ENCODE measurements around the gene PHIP. TPM values are rescaled to one million over a fixed set of nuclear protein-coding genes. Genes with fewer than 3 reads are reported as not detected.

The PHIP gene
- total and polyA plus RNA-seq, 9 of the 15 experiments (the other 6 are each of a cell fraction or from before 2014, with no cell fraction given), result 8.1 to 36.3 (median 16.5) TPM

- TF ChIP-seq, protein P1, sequence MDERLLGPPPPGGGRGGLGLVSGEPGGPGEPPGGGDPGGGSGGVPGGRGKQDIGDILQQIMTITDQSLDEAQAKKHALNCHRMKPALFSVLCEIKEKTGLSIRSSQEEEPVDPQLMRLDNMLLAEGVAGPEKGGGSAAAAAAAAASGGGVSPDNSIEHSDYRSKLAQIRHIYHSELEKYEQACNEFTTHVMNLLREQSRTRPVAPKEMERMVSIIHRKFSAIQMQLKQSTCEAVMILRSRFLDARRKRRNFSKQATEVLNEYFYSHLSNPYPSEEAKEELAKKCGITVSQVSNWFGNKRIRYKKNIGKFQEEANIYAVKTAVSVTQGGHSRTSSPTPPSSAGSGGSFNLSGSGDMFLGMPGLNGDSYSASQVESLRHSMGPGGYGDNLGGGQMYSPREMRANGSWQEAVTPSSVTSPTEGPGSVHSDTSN (CRISPR knock-in tag; IDR thresholded peaks at IDR 0.05; ENCODE audit: low read depth), result no peak
- TF ChIP-seq, protein P1 (tag; conservative IDR thresholded peaks at IDR 0.05; ENCODE audit: low read depth), result no peak
Observed at GRCh38 chr6:79076782-79077641, 1.0 kb downstream of the PHIP start (continued).

- Histone ChIP-seq H3K79me2 (ENCODE audit: control insufficient read depth, insufficient read depth, low read length) (peaks cover 79% of the 10 kb centered on the region), H3K4me1 (replicated peaks in 1 of 2; ENCODE audit: control insufficient read depth in 2 of 2, insufficient read depth in 2 of 2, low read length in 2 of 2) (no peaks in the 10 kb centered on the region; a peak in 1 of 5 replicates), H3K27ac (ENCODE audit: extremely low read depth, low read depth, low read length) (peak overlapping the region; percentile 88), H3K4me3 (peak overlapping the region; percentile 83), H3K9me1 (ENCODE audit: control insufficient read depth, insufficient read depth, low read length) (no peaks in the 10 kb centered on the region), H2AFZ (ENCODE audit: low read depth, low read length) (no peak overlapping the region), H3K9me3 (replicated peaks; ENCODE audit: control insufficient read depth, insufficient read depth, low read depth, low read length) (no peaks in the 10 kb centered on the region), H3K4me2 (ENCODE audit: insufficient read depth, low read length) (peak overlapping the region; percentile 69), H3K27me3 (ENCODE audit: control insufficient read depth in 2 of 2, insufficient read depth in 2 of 2, low read length in 2 of 2) (no peaks in the 10 kb centered on the region), H3K9ac (ENCODE audit: insufficient read depth in 1 of 2, low read depth in 2 of 2, low read length in 2 of 2) (peak overlapping the region in 1 of 2 experiments; percentile 79; a peak in 2 of 4 replicates), H4K20me1 (replicated peaks; ENCODE audit: control insufficient read depth, insufficient read depth, low read length) (no peaks in the 10 kb centered on the region), H3K36me3 (ENCODE audit: control insufficient read depth, insufficient read depth, low read length) (peaks cover 30% of the 10 kb centered on the region; the same call in 2 of the 3 replicates)
- TSS peak; percentile 36 for BruUV-seq (replicated peaks)
- ChIA-PET POLR2A (interaction anchor here (0.6 to 2.1 kb wide), 9 partner anchors 8 to 466 kb away, joined by 3 to 8 read pairs (median 3); no protein-coding TSS in a partner anchor), CTCF (ENCODE audit: low intra/inter-chr PET ratio) (no interaction called here)
- 0% methylated on average over 5 of the region's 5 CpGs for WGBS (ENCODE audit: insufficient coverage, low coverage, missing lambda C conversion rate)
- in situ Hi-C loops (cut with MboI) (no loop called here), intact Hi-C loops (cut with micrococcal nuclease) (loop anchor here (5.0 kb wide), 5 partner anchors 156 to 461 kb away; partner anchors contain the start of genes HMGN3, IRAK1BP1 and LCA5)
- peak; percentile 46 for FAIRE-seq
- peak in 1 of 4 experiments; percentile 29 for DNase-seq (ENCODE audit: extremely low read depth in 1 of 4, low spot score in 3 of 4)
- peak; percentile 14 for ATAC-seq
- no peak for TF ChIP-seq ZNF785 (CRISPR knock-in tag; IDR thresholded peaks at IDR 0.05)
- TF ChIP-seq, protein P2, sequence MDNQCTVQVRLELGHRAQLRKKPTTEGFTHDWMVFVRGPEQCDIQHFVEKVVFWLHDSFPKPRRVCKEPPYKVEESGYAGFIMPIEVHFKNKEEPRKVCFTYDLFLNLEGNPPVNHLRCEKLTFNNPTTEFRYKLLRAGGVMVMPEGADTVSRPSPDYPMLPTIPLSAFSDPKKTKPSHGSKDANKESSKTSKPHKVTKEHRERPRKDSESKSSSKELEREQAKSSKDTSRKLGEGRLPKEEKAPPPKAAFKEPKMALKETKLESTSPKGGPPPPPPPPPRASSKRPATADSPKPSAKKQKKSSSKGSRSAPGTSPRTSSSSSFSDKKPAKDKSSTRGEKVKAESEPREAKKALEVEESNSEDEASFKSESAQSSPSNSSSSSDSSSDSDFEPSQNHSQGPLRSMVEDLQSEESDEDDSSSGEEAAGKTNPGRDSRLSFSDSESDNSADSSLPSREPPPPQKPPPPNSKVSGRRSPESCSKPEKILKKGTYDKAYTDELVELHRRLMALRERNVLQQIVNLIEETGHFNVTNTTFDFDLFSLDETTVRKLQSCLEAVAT (IDR thresholded peaks at IDR 0.05), result 0 out of 4 replicates have a peak, but pooled peaks of 1 of the 2 experiments have one; percentile 14
- TF ChIP-seq CHD4 (IDR thresholded peaks at IDR 0.05; ENCODE audit: insufficient read depth, insufficient replicate concordance, low read depth, low read length, poor library complexity, severe bottlenecking), result no peak
- TF ChIP-seq CUX1 (CRISPR knock-in tag; IDR thresholded peaks at IDR 0.05), result no peak
- peak; percentile 68 for TF ChIP-seq GTF2E2 (tag; IDR thresholded peaks at IDR 0.05)
Observed at GRCh38 chr6:79076160-79076559, 1.9 kb downstream of the PHIP start.

Measured in K562 (cell line).